ENCODE measurements around the gene TMEM187. TPM values are rescaled to one million over a fixed set of nuclear protein-coding genes. Genes with fewer than 3 reads are reported as not detected.

The TMEM187 gene
- total RNA-seq, 1 donor from 2014 or later = 5.3 TPM

GRCh38 chrX:154027022-154027402, 54.5 kb downstream of the TMEM187 start:
- no peak for DNase-seq (ENCODE audit: low read depth)
- no peak overlapping the region for H3K4me3 ChIP-seq (ENCODE audit: low read depth, low read length)
- no peaks in the 10 kb centered on the region for H3K27me3 ChIP-seq (ENCODE audit: control insufficient read depth, insufficient read depth, low read length)
- peaks cover 5% of the 10 kb centered on the region for H3K36me3 ChIP-seq (ENCODE audit: control insufficient read depth, insufficient read depth, low read length)
- TF ChIP-seq CTCF (IDR thresholded peaks at IDR 0.05; ENCODE audit: insufficient read depth, low read length, severe bottlenecking) = no peak
- FAIRE-seq = no peak

- no peak for FAIRE-seq
- DNase-seq (ENCODE audit: low read depth) = no peak
- Histone ChIP-seq H3K36me3 (ENCODE audit: control insufficient read depth, insufficient read depth, low read length) (peaks cover 5% of the 10 kb centered on the region), H3K27me3 (ENCODE audit: control insufficient read depth, insufficient read depth, low read length) (no peaks in the 10 kb centered on the region), H3K4me3 (ENCODE audit: low read depth, low read length) (no peak overlapping the region)
- no peak for TF ChIP-seq CTCF (IDR thresholded peaks at IDR 0.05; ENCODE audit: insufficient read depth, low read length, severe bottlenecking)
These were observed 55.4 kb downstream of the TMEM187 start for GRCh38 chrX:154027986-154028385.

- Histone ChIP-seq H3K4me3 (ENCODE audit: low read depth, low read length) (no peak overlapping the region), H3K27me3 (ENCODE audit: control insufficient read depth, insufficient read depth, low read length) (no peaks in the 10 kb centered on the region), H3K36me3 (ENCODE audit: control insufficient read depth, insufficient read depth, low read length) (peaks cover 5% of the 10 kb centered on the region)
- no peak for TF ChIP-seq CTCF (IDR thresholded peaks at IDR 0.05; ENCODE audit: insufficient read depth, low read length, severe bottlenecking)
- no peak for DNase-seq (ENCODE audit: low read depth)
- FAIRE-seq = peak; percentile 7
These were observed 56.1 kb downstream of the TMEM187 start for GRCh38 chrX:154028502-154029184.

GRCh38 chrX:154029439-154029838, 56.9 kb downstream of the TMEM187 start:
- no peaks in the 10 kb centered on the region for H3K27me3 ChIP-seq (ENCODE audit: control insufficient read depth, insufficient read depth, low read length)
- DNase-seq (ENCODE audit: low read depth) (no peak), FAIRE-seq (no peak)
- no peak overlapping the region for H3K4me3 ChIP-seq (ENCODE audit: low read depth, low read length)
- TF ChIP-seq CTCF (IDR thresholded peaks at IDR 0.05; ENCODE audit: insufficient read depth, low read length, severe bottlenecking) = peak; percentile 11
- peaks cover 6% of the 10 kb centered on the region for H3K36me3 ChIP-seq (ENCODE audit: control insufficient read depth, insufficient read depth, low read length)

- Histone ChIP-seq H3K27me3 (ENCODE audit: control insufficient read depth, insufficient read depth, low read length) (no peaks in the 10 kb centered on the region), H3K4me3 (ENCODE audit: low read depth, low read length) (no peak overlapping the region), H3K36me3 (ENCODE audit: control insufficient read depth, insufficient read depth, low read length) (peaks cover 6% of the 10 kb centered on the region)
- no peak for TF ChIP-seq CTCF (IDR thresholded peaks at IDR 0.05; ENCODE audit: insufficient read depth, low read length, severe bottlenecking)
- FAIRE-seq = no peak
- no peak for DNase-seq (ENCODE audit: low read depth)
These were observed 57.7 kb downstream of the TMEM187 start for GRCh38 chrX:154030266-154030665.

All from bronchial epithelial cell (primary cell).